ENCODE measurements around the gene DUS3L.

DNA sequence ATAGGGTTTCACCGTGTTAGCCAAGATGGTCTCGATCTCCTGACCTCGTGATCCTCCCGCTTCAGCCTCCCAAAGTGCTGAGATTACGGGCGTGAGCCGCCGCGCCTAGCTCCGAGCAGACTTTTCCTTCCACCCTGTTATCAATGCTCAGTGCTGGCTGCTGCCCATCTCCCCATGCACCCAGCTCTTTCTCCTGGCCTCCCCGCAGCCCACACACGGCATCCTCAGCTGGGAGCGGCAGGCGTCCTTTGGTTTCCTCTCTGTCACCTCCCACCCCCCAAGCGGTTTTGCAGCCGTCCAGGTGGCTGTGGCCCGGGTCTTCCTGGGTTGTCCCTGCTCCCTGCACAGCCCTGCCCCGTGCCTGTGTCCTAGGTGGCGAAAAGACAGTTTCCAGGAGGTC is 18.5 kb downstream of the DUS3L start:
- TF ChIP-seq, protein P1, sequence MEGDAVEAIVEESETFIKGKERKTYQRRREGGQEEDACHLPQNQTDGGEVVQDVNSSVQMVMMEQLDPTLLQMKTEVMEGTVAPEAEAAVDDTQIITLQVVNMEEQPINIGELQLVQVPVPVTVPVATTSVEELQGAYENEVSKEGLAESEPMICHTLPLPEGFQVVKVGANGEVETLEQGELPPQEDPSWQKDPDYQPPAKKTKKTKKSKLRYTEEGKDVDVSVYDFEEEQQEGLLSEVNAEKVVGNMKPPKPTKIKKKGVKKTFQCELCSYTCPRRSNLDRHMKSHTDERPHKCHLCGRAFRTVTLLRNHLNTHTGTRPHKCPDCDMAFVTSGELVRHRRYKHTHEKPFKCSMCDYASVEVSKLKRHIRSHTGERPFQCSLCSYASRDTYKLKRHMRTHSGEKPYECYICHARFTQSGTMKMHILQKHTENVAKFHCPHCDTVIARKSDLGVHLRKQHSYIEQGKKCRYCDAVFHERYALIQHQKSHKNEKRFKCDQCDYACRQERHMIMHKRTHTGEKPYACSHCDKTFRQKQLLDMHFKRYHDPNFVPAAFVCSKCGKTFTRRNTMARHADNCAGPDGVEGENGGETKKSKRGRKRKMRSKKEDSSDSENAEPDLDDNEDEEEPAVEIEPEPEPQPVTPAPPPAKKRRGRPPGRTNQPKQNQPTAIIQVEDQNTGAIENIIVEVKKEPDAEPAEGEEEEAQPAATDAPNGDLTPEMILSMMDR (IDR thresholded peaks at IDR 0.05): no peak
- TF ChIP-seq POLR2A (IDR thresholded peaks at IDR 0.05): no peak
